Activated T-helper 17 cell treated with anti-CD3 and anti-CD28 coated beads, Interleukin-2, amount 50 U/mL, for 72 hours (primary cell): ENCODE results near the gene PHF14. TPM values are rescaled to one million over a fixed set of nuclear protein-coding genes. Genes with fewer than 3 reads are reported as not detected.

ENCODE experiments used
- ATAC-seq: fragments of 150-1000 bp; cut with Tn5 transposase; replicated peaks from 2 replicates; pipeline ENCODE4 v1.10.0; 2021; ENCODE audit warnings: mild to moderate bottlenecking, moderate library complexity
- H3K27ac Mint-ChIP-seq: one replicate; pipeline ENCODE4 v1.8.0; 2022; ENCODE audit warnings: mixed read lengths
- H3K27me3 Mint-ChIP-seq: one replicate; pipeline ENCODE4 v1.8.0; 2022; ENCODE audit warnings: mixed read lengths
- H3K36me3 Mint-ChIP-seq: one replicate; pipeline ENCODE4 v1.8.0; 2022; ENCODE audit warnings: low read depth, mild to moderate bottlenecking, mixed read lengths
- H3K4me1 Mint-ChIP-seq: one replicate; pipeline ENCODE4 v1.8.0; 2022; ENCODE audit warnings: mixed read lengths
- H3K4me3 Mint-ChIP-seq: one replicate; pipeline ENCODE4 v1.8.0; 2022; ENCODE audit warnings: mild to moderate bottlenecking, mixed read lengths
- H3K9me3 Mint-ChIP-seq: one replicate; pipeline ENCODE4 v1.8.0; 2022; ENCODE audit warnings: mixed read lengths
- total RNA-seq, 2 donors: library from RNA; stranded (reverse); gene quantifications; one replicate each; pipeline ENCODE4 v1.2.3, GENCODE V29; 2022

Gene PHF14
- total RNA-seq, 2 donors from 2014 or later = 31.9 to 45.5 TPM

DNA sequence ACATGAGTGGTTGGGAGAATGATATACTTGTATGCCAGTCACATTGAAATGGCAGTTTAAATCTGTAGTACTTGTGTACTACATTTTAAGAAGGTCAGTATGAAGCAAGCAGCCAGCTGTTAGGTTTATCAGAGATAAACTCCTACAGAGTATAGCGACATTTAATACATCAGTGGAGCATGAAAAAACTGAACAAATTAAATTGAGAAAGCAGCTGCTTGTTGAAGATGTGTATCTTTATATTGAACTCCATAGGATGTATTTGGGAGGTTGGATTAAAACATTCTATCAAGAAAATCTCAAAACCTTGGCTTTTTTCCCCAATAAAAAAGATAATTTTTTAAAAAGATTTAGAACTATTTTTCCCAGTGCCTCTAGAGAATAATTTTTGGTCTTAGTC lies 47.8 kb downstream of the PHF14 start:
- Mint-ChIP-seq H3K4me3 (no peak overlapping the region), H3K36me3 (peaks cover 68% of the 10 kb centered on the region), H3K27ac (no peak overlapping the region), H3K9me3 (no peaks in the 10 kb centered on the region), H3K4me1 (peaks cover 4% of the 10 kb centered on the region), H3K27me3 (no peaks in the 10 kb centered on the region)
- no peak for ATAC-seq

- Mint-ChIP-seq H3K27me3 (no peaks in the 10 kb centered on the region), H3K36me3 (peaks cover 48% of the 10 kb centered on the region), H3K27ac (no peak overlapping the region), H3K9me3 (no peaks in the 10 kb centered on the region), H3K4me3 (no peak overlapping the region), H3K4me1 (peaks cover 9% of the 10 kb centered on the region)
- ATAC-seq = no peak
Measured at GRCh38 chr7:11026452-11027359, 53.0 kb downstream of the PHF14 start.

DNA sequence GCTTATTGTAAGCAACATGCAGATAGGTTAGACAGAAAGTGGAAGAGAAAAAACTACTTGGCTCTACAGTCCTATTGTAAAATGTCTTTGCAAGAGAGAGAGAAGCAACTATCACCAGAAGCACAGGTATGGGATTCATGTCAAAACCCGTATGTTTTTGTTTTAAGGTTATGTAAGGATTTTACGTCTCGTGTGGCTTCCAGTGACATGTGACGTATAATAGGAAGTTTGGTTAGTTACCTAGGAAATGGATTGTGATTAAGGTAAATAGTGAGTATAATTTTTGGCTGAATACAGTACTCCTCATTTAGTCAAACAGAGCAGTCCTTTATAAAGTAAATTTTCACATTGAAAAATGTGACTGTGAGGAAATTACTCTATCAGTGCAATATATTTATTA lies 62.0 kb downstream of the PHF14 start:
- Mint-ChIP-seq H3K27ac (no peak overlapping the region), H3K4me3 (no peak overlapping the region), H3K36me3 (peaks cover 58% of the 10 kb centered on the region), H3K9me3 (no peaks in the 10 kb centered on the region), H3K27me3 (no peaks in the 10 kb centered on the region), H3K4me1 (no peaks in the 10 kb centered on the region)
- no peak for ATAC-seq

- no peak for ATAC-seq
- no peaks in the 10 kb centered on the region for H3K9me3 Mint-ChIP-seq
- no peak overlapping the region for H3K27ac Mint-ChIP-seq
- no peaks in the 10 kb centered on the region for H3K27me3 Mint-ChIP-seq
- H3K36me3 Mint-ChIP-seq = peaks cover 77% of the 10 kb centered on the region
- no peak overlapping the region for H3K4me3 Mint-ChIP-seq
- no peaks in the 10 kb centered on the region for H3K4me1 Mint-ChIP-seq
Measured at GRCh38 chr7:11039974-11040373, 66.3 kb downstream of the PHF14 start.

DNA sequence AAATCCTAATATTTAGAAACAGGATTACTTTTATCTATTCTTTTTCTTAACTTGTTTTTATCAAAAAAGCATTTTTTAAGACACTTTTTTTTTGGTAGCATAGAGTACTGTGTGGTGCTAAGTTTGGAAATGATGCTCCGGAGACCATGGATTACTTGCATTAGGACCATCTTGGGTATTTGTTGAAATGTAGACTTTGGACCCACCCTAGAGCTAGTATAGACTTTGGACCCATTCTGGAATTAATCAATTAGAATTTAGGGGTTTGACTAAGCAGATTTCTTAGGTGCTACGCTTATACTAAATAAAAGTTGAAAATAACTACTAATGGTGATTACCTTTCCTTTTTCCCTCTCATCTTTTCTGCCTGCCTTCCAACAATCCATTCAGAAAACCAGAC lies 80.4 kb downstream of the PHF14 start:
- no peaks in the 10 kb centered on the region for H3K4me1 Mint-ChIP-seq
- H3K36me3 Mint-ChIP-seq = peaks cover 65% of the 10 kb centered on the region
- no peak overlapping the region for H3K4me3 Mint-ChIP-seq
- no peaks in the 10 kb centered on the region for H3K9me3 Mint-ChIP-seq
- ATAC-seq = no peak
- no peak overlapping the region for H3K27ac Mint-ChIP-seq
- no peaks in the 10 kb centered on the region for H3K27me3 Mint-ChIP-seq

DNA sequence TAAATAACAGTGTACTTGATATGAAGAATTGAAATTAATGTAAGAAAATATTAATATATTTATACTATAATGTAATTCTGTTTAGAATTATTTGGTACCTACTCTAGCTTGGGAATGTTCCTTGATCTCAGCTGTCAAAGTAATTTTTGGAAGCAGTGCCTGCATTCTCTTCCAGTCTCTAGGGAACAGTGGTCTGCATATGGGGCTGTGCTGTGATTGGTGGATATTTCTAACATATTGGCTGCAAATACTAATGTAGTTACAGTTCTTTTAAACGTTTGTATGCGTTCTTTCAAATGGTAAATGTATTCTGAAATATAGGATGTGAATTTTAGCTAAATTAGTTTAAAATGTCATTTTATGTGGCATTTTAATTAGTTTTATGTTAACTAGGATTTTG lies 87.2 kb downstream of the PHF14 start:
- Mint-ChIP-seq H3K27ac (no peak overlapping the region), H3K4me1 (no peaks in the 10 kb centered on the region), H3K36me3 (peaks cover 50% of the 10 kb centered on the region), H3K9me3 (no peaks in the 10 kb centered on the region), H3K27me3 (no peaks in the 10 kb centered on the region), H3K4me3 (no peak overlapping the region)
- no peak for ATAC-seq

GRCh38 chr7:11062110-11062509 lies 88.4 kb downstream of the PHF14 start:
- Mint-ChIP-seq H3K4me1 (no peaks in the 10 kb centered on the region), H3K27ac (no peak overlapping the region), H3K36me3 (peaks cover 52% of the 10 kb centered on the region), H3K9me3 (no peaks in the 10 kb centered on the region), H3K27me3 (no peaks in the 10 kb centered on the region), H3K4me3 (no peak overlapping the region)
- ATAC-seq = no peak

DNA sequence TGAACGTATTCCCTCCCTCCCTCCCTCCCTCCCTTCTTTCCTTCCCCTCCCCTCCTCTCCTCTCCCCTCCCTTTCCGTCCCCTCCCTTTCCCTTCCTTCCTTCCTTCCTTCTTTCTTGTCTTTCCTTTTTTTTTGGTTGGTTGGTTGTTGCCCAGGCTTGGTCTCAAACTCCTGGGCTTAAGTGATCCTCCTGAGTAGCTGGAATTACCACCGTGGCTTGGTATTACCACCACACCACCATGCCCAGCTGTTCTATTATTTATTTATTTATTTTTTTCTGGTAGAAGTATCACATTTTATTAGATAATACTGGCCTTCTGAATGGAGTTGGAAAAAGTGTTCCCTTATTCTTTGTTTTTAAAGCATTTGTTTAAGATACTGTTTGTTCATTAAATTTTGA lies 95.9 kb downstream of the PHF14 start:
- no peaks in the 10 kb centered on the region for H3K9me3 Mint-ChIP-seq
- no peak for ATAC-seq

DNA sequence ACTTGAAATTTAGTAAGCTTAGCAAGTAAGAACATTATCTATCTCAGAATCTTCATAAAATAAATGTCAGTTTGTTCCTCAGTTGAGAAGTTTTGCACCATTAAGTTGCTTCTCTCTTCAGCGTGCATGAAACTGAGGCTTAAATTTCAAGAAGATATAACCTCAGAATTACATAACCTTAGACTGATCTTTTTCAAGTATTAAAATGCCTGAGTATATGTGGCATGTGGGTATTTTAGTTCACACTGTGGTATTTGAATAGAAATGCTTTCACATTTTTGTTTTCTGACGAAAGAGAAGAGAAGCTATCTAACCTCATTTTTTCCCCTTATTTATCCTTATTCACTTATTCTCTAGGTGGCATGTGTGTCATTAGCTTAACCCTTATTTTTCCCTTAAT lies 104.1 kb downstream of the PHF14 start:
- ATAC-seq = no peak

More for the DNA sequence above, 95.9 kb downstream of the PHF14 start:
- Mint-ChIP-seq H3K36me3 (peaks cover 30% of the 10 kb centered on the region), H3K4me1 (no peaks in the 10 kb centered on the region), H3K27ac (no peak overlapping the region), H3K4me3 (no peak overlapping the region), H3K27me3 (no peaks in the 10 kb centered on the region)

GRCh38 chr7:11078247-11078834 lies 104.7 kb downstream of the PHF14 start:
- Mint-ChIP-seq H3K4me3 (no peak overlapping the region), H3K27ac (no peak overlapping the region), H3K9me3 (no peaks in the 10 kb centered on the region), H3K4me1 (no peaks in the 10 kb centered on the region), H3K27me3 (no peaks in the 10 kb centered on the region), H3K36me3 (peaks cover 6% of the 10 kb centered on the region)
- ATAC-seq = no peak

More for the DNA sequence above, 104.1 kb downstream of the PHF14 start:
- Mint-ChIP-seq H3K27me3 (no peaks in the 10 kb centered on the region), H3K4me1 (no peaks in the 10 kb centered on the region), H3K4me3 (no peak overlapping the region), H3K36me3 (peaks cover 4% of the 10 kb centered on the region), H3K9me3 (no peaks in the 10 kb centered on the region), H3K27ac (no peak overlapping the region)

DNA sequence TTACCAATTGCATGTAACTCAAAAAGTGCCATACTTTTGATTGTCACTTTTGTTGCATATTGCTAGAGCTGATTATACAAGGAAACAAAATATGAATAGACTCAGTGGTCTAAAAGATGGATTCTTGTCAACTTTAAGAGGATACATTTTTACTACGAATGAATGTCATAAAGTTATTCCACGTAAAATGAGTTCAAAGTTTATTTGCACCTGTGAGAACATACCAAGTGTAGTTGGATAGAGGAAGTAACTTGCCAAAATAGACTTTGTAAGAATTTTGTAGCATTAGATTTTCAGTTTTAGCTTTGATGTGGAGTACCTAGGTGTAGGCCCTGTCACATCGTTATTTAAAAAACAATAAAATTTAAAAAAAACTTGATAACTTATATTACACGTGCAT lies 106.2 kb downstream of the PHF14 start:
- no peaks in the 10 kb centered on the region for H3K27me3 Mint-ChIP-seq
- no peak overlapping the region for H3K4me3 Mint-ChIP-seq
- H3K36me3 Mint-ChIP-seq = peaks cover 6% of the 10 kb centered on the region
- no peaks in the 10 kb centered on the region for H3K4me1 Mint-ChIP-seq
- no peak for ATAC-seq
- no peaks in the 10 kb centered on the region for H3K9me3 Mint-ChIP-seq
- no peak overlapping the region for H3K27ac Mint-ChIP-seq

DNA sequence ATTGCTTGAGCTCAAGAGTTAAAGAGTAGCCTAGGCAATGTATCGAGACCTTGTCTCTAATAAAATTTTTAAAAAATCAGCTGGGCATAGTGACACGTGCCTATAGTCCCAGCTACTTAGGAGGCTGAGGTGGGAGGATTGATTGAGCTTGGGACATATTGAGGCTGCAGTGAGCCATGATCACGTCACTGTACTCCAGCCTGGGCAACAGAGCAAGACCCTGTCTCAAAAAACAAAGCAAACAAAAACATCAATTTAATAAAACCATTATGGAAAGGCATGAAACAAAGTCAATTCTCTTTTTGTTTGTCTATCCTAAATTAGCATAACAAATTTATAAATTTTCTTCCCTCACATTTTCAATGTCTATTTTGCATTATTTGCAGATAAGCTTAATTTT lies 108.4 kb downstream of the PHF14 start:
- Mint-ChIP-seq H3K36me3 (peaks cover 14% of the 10 kb centered on the region), H3K4me1 (no peaks in the 10 kb centered on the region), H3K9me3 (no peaks in the 10 kb centered on the region), H3K4me3 (no peak overlapping the region), H3K27me3 (no peaks in the 10 kb centered on the region), H3K27ac (no peak overlapping the region)
- no peak for ATAC-seq

GRCh38 chr7:11082552-11083213 lies 109.0 kb downstream of the PHF14 start:
- Mint-ChIP-seq H3K36me3 (peaks cover 19% of the 10 kb centered on the region), H3K4me3 (no peak overlapping the region), H3K27me3 (no peaks in the 10 kb centered on the region), H3K27ac (peak overlapping the region; percentile 65), H3K4me1 (no peaks in the 10 kb centered on the region), H3K9me3 (no peaks in the 10 kb centered on the region)
- no peak for ATAC-seq

- Mint-ChIP-seq H3K27me3 (no peaks in the 10 kb centered on the region), H3K4me1 (no peaks in the 10 kb centered on the region), H3K9me3 (no peaks in the 10 kb centered on the region), H3K27ac (peak overlapping the region; percentile 65), H3K36me3 (peaks cover 20% of the 10 kb centered on the region), H3K4me3 (no peak overlapping the region)
- ATAC-seq = no peak
Measured at GRCh38 chr7:11083214-11083568, 109.5 kb downstream of the PHF14 start.

GRCh38 chr7:11104578-11104977 lies 130.9 kb downstream of the PHF14 start:
- no peaks in the 10 kb centered on the region for H3K9me3 Mint-ChIP-seq
- peaks cover 20% of the 10 kb centered on the region for H3K36me3 Mint-ChIP-seq
- no peaks in the 10 kb centered on the region for H3K4me1 Mint-ChIP-seq
- H3K4me3 Mint-ChIP-seq = no peak overlapping the region
- H3K27ac Mint-ChIP-seq = no peak overlapping the region
- H3K27me3 Mint-ChIP-seq = no peaks in the 10 kb centered on the region
- no peak for ATAC-seq
